B cell (primary cell): ENCODE measurements around the gene DACT3. TPM values are rescaled to one million over a fixed set of nuclear protein-coding genes. Genes with fewer than 3 reads are reported as not detected.

Experiments
- ATAC-seq: fragments of 200-7000 bp; cut with Tn5 transposase; one replicate; pipeline ENCODE4 v1.10.0; 2021; ENCODE audit warnings: low read depth, mild to moderate bottlenecking, moderate number of reproducible peaks, moderate library complexity
- CTCF ChIA-PET: fragments of 350-600 bp; sonication (Branson Sonifier 250); formaldehyde crosslinking; loops from one replicate; lab custom pipeline; 2021; ENCODE audit warnings: antibody characterized with exemption, inconsistent platforms; lab: Charles Lee
- POLR2A ChIA-PET: fragments of 350-600 bp; sonication (Branson Sonifier 250); formaldehyde crosslinking; loops from one replicate; lab custom pipeline; 2021; ENCODE audit warnings: antibody characterized with exemption; lab: Charles Lee
- DNase-seq: peaks from one replicate; pipeline ENCODE4 v3.0.0; 2013
- H2AFZ ChIP-seq: 2 replicates; pipeline ENCODE4 v1.6.1; 2012; ENCODE audit warnings: mild to moderate bottlenecking, low read depth, low read length; ENCODE audit not compliant: insufficient read depth, poor library complexity, severe bottlenecking
- H3K27ac ChIP-seq, 2 donors: 1 replicate in 1 of 2; 2 replicates in 1 of 2; pipeline ENCODE4 v1.5.1; 2012 to 2013; ENCODE audit warnings: low read length in 2 of 2, mild to moderate bottlenecking in 2 of 2, moderate library complexity in 1 of 2
- H3K27me3 ChIP-seq, 4 experiments: fragments of 200-600 bp in 1 of 4; sonication (generic) in 1 of 4; replicated peaks in 1 of 4; 1 replicate in 2 of 4; 2 replicates in 2 of 4; pipeline versions ENCODE4 v1.6.1 to v1.7.0; 2013 to 2016; ENCODE audit warnings: low read length in 3 of 4, mild to moderate bottlenecking in 2 of 4, mixed read lengths in 1 of 4, moderate library complexity in 1 of 4; ENCODE audit not compliant: insufficient read depth in 4 of 4, control insufficient read depth in 3 of 4; ENCODE audit errors: control extremely low read depth in 1 of 4
- H3K36me3 ChIP-seq, 2 experiments: replicated peaks in 1 of 2; 1 replicate in 1 of 2; 2 replicates in 1 of 2; pipeline versions ENCODE4 v1.6.1 to v1.7.1; 2013; ENCODE audit warnings: low read length in 1 of 2; ENCODE audit not compliant: insufficient read depth in 2 of 2, control insufficient read depth in 1 of 2; ENCODE audit errors: control extremely low read depth in 1 of 2, extremely low read depth in 1 of 2
- H3K4me1 ChIP-seq, 2 donors: fragments of 200-600 bp in 1 of 2; sonication (generic) in 1 of 2; 1 replicate in 1 of 2; 2 replicates in 1 of 2; pipeline versions ENCODE4 v1.5.1 to v1.6.1; 2013 to 2017; ENCODE audit warnings: low read length in 2 of 2; ENCODE audit not compliant: control insufficient read depth in 2 of 2, insufficient read depth in 2 of 2
- H3K4me2 ChIP-seq: replicated peaks from 2 replicates; pipeline ENCODE3; 2012; ENCODE audit warnings: mild to moderate bottlenecking, low read depth, low read length; ENCODE audit not compliant: poor library complexity, severe bottlenecking
- H3K4me3 ChIP-seq, 5 experiments: fragments of 200-600 bp in 1 of 5; sonication (generic) in 1 of 5; 1 replicate in 3 of 5; 2 replicates in 2 of 5; pipeline versions ENCODE4 v1.5.1 to v1.7.0; 2011 to 2016; ENCODE audit warnings: low read length in 4 of 5, mild to moderate bottlenecking in 4 of 5, low read depth in 2 of 5, control low read depth in 1 of 5, moderate library complexity in 1 of 5; ENCODE audit not compliant: insufficient read depth in 1 of 5; ENCODE audit errors: control extremely low read depth in 1 of 5, extremely low read depth in 1 of 5
- H3K79me2 ChIP-seq: fragments of 200-600 bp; sonication (generic); one replicate; pipeline ENCODE4 v1.6.0; 2016; ENCODE audit warnings: low read length; ENCODE audit not compliant: control insufficient read depth, insufficient read depth
- H3K9ac ChIP-seq: fragments of 200-600 bp; sonication (generic); 2 replicates; pipeline ENCODE4 v1.6.1; 2017; ENCODE audit warnings: mild to moderate bottlenecking, low read length, moderate library complexity
- H3K9me3 ChIP-seq, 3 donors: one replicate each; pipeline versions ENCODE4 v1.6.1 to v1.7.1; 2013; ENCODE audit warnings: low read length in 2 of 3; ENCODE audit not compliant: control insufficient read depth in 2 of 3, insufficient read depth in 1 of 3; ENCODE audit errors: control extremely low read depth in 1 of 3
- H4K20me1 ChIP-seq: 2 replicates; pipeline ENCODE4 v1.6.0; 2012; ENCODE audit warnings: mild to moderate bottlenecking, low read length; ENCODE audit not compliant: insufficient read depth, control insufficient read depth, poor library complexity, severe bottlenecking
- H3K27ac Mint-ChIP-seq: one replicate; pipeline ENCODE4 v1.8.0; 2021; ENCODE audit warnings: mixed read lengths
- H3K27me3 Mint-ChIP-seq: one replicate; pipeline ENCODE4 v1.8.0; 2021; ENCODE audit warnings: mixed read lengths
- H3K4me1 Mint-ChIP-seq: one replicate; pipeline ENCODE4 v1.8.0; 2021; ENCODE audit warnings: mixed read lengths
- H3K4me3 Mint-ChIP-seq: one replicate; pipeline ENCODE4 v1.8.0; 2021; ENCODE audit warnings: mixed read lengths
- H3K9me3 Mint-ChIP-seq: one replicate; pipeline ENCODE4 v1.8.0; 2022; ENCODE audit warnings: mixed read lengths; ENCODE audit not compliant: insufficient read depth
- EZH2 ChIP-seq: IDR thresholded peaks from 2 replicates; pipeline ENCODE4 v1.6.1; 2012; ENCODE audit warnings: borderline replicate concordance, low read depth, mild to moderate bottlenecking, moderate library complexity, low read length; ENCODE audit not compliant: insufficient read depth, poor library complexity, severe bottlenecking
- WGBS: methylation state at CpG from one replicate; pipeline ENCODE4 v1.1.5; 2013; ENCODE audit warnings: missing lambda C conversion rate; ENCODE audit not compliant: insufficient coverage; 5-methylcytosine and 5-hydroxymethylcytosine counted together
- intact Hi-C: fragments of 100-400 bp; cut with micrococcal nuclease; formaldehyde crosslinking; loops from one replicate; pipeline ENCODE4 v1.10.0; 2022
- polyA plus RNA-seq: library from polyadenylated mRNA; depleted of rRNA; stranded (reverse); fragments of >200 nt; gene quantifications from 2 replicates; pipeline ENCODE4 v1.2.3, GENCODE V29; 2012
- total RNA-seq, 2 donors: library from RNA; stranded (reverse); fragments of 120-200 nt in 1 of 2; gene quantifications; 1 replicate in 1 of 2; 2 replicates in 1 of 2; pipeline versions ENCODE4 v1.2.3 to v1.2.4, GENCODE V29; 2013 to 2022
- TF ChIP-seq, protein P1 (sequence below): fragments of 200-600 bp; IDR thresholded peaks from one replicate; pipeline ENCODE4 v1.8.0; 2022; ENCODE audit warnings: antibody characterized with exemption, mild to moderate bottlenecking

The DACT3 gene
- total and polyA plus RNA-seq, 2 donors (not counting 1 experiment from before 2014, with no cell fraction given) = 0.03 to 0.15 TPM

DNA sequence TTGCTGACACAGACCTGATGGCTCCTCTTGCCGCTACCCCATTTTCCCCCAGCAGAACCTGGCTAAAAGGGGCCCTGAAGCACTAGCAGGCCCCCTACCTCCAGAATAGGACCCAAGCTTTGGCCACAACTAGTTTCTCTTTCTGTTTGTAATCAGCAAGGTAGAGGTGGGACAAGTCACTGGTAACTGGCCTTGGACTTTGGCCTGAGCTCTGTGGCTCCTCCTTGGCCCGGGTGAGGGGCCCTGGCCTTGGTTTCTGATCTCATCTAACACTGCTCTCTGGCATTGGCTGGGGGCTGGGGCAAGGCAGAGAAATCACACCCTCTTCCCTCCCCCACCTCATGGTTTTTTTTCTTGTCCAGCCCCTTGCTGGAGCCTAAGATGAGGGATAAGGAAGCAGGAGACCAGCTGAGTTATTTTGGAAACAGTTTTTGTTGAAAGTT, 57.8 kb downstream of the DACT3 start:
- Mint-ChIP-seq H3K4me1 (peaks cover 31% of the 10 kb centered on the region), H3K9me3 (peaks cover 8% of the 10 kb centered on the region), H3K27ac (peak overlapping the region; percentile 53), H3K4me3 (peak overlapping the region; percentile 61), H3K27me3 (no peaks in the 10 kb centered on the region)
- ChIA-PET POLR2A (no interaction called here), CTCF (interaction anchor here (5.2 to 6.6 kb wide), 2 partner anchors 12 to 59 kb away, joined by 55 to 92 read pairs; partner anchors contain the start of gene DACT3)
- peaks cover 0 to 35% of the 10 kb centered on the region in 2 experiments for H3K36me3 ChIP-seq
- peaks cover 1 to 11% (median 10%) of the 10 kb centered on the region in 3 donors for H3K9me3 ChIP-seq
- H3K9ac ChIP-seq = no peak overlapping the region
- H2AFZ ChIP-seq = no peak overlapping the region
- peak overlapping the region; percentile 100 for H3K4me2 ChIP-seq
- no peaks in the 10 kb centered on the region for H3K27me3 ChIP-seq
- intact Hi-C loops = loop anchor here (5.0 kb wide), 3 partner anchors 444 to 1759 kb away; partner anchors contain the start of genes SYNGR4, TMEM143 and TMEM160
- no peak for DNase-seq
- ATAC-seq = no peak
- TF ChIP-seq, protein P1, sequence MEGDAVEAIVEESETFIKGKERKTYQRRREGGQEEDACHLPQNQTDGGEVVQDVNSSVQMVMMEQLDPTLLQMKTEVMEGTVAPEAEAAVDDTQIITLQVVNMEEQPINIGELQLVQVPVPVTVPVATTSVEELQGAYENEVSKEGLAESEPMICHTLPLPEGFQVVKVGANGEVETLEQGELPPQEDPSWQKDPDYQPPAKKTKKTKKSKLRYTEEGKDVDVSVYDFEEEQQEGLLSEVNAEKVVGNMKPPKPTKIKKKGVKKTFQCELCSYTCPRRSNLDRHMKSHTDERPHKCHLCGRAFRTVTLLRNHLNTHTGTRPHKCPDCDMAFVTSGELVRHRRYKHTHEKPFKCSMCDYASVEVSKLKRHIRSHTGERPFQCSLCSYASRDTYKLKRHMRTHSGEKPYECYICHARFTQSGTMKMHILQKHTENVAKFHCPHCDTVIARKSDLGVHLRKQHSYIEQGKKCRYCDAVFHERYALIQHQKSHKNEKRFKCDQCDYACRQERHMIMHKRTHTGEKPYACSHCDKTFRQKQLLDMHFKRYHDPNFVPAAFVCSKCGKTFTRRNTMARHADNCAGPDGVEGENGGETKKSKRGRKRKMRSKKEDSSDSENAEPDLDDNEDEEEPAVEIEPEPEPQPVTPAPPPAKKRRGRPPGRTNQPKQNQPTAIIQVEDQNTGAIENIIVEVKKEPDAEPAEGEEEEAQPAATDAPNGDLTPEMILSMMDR = no peak
- TF ChIP-seq EZH2 = no peak
- peaks cover 19 to 30% of the 10 kb centered on the region in 2 donors for H3K4me1 ChIP-seq
- H3K4me3 ChIP-seq = no peak overlapping the region
- no CpG with 5 or more reads among the region's 2 CpGs for WGBS
- peaks cover 67% of the 10 kb centered on the region for H4K20me1 ChIP-seq
- H3K79me2 ChIP-seq = peaks cover 34% of the 10 kb centered on the region
- H3K27ac ChIP-seq = no peak overlapping the region
